ENCODE data around the gene KCTD5. TPM values are rescaled to one million over a fixed set of nuclear protein-coding genes. Genes with fewer than 3 reads are reported as not detected.

The KCTD5 gene
- total RNA-seq, 4 donors from 2014 or later = 15.1 to 31.1 (median 19.5) TPM

DNA sequence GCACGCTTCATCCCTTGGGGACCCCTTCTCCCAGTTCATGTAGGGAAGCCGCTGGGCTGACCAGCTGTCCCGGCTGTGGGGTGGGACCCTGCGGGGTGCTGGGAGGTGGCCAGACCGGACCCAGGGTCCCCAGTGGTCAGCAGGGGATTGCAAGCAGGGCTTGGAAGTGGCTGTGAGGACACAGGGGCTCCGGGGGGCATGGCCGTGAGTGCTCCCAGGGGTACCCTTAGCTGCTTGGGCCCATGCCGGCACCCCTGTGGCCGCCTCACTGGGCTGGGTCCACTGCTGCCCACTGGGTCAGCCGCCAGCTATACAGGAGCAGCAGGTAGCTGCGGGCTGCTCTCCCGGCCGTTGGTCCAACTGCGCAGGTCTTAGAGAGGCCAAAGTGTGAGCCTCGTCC, 18.9 kb downstream of the KCTD5 start:
- H3K4me1 ChIP-seq = no peaks in the 10 kb centered on the region
- no peaks in the 10 kb centered on the region for H3K27me3 ChIP-seq
- H3K4me3 ChIP-seq = no peak overlapping the region
- H3K27ac ChIP-seq = no peak overlapping the region
- no peak for ATAC-seq
- H3K36me3 ChIP-seq = peaks cover 0 to 100% of the 10 kb centered on the region in 2 donors
- no peaks in the 10 kb centered on the region for H3K9me3 ChIP-seq
- WGBS, 2 donors (ENCODE audit: low coverage in 1 of 2) = no CpG with 5 or more reads among the region's 15 CpGs
- TF ChIP-seq POLR2AphosphoS5 (IDR thresholded peaks at IDR 0.05) (no peak), EP300 (IDR thresholded peaks at IDR 0.05) (no peak), POLR2A (IDR thresholded peaks at IDR 0.05) (no peak)
- TF ChIP-seq, protein P1, sequence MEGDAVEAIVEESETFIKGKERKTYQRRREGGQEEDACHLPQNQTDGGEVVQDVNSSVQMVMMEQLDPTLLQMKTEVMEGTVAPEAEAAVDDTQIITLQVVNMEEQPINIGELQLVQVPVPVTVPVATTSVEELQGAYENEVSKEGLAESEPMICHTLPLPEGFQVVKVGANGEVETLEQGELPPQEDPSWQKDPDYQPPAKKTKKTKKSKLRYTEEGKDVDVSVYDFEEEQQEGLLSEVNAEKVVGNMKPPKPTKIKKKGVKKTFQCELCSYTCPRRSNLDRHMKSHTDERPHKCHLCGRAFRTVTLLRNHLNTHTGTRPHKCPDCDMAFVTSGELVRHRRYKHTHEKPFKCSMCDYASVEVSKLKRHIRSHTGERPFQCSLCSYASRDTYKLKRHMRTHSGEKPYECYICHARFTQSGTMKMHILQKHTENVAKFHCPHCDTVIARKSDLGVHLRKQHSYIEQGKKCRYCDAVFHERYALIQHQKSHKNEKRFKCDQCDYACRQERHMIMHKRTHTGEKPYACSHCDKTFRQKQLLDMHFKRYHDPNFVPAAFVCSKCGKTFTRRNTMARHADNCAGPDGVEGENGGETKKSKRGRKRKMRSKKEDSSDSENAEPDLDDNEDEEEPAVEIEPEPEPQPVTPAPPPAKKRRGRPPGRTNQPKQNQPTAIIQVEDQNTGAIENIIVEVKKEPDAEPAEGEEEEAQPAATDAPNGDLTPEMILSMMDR (IDR thresholded peaks at IDR 0.05) = no peak

DNA sequence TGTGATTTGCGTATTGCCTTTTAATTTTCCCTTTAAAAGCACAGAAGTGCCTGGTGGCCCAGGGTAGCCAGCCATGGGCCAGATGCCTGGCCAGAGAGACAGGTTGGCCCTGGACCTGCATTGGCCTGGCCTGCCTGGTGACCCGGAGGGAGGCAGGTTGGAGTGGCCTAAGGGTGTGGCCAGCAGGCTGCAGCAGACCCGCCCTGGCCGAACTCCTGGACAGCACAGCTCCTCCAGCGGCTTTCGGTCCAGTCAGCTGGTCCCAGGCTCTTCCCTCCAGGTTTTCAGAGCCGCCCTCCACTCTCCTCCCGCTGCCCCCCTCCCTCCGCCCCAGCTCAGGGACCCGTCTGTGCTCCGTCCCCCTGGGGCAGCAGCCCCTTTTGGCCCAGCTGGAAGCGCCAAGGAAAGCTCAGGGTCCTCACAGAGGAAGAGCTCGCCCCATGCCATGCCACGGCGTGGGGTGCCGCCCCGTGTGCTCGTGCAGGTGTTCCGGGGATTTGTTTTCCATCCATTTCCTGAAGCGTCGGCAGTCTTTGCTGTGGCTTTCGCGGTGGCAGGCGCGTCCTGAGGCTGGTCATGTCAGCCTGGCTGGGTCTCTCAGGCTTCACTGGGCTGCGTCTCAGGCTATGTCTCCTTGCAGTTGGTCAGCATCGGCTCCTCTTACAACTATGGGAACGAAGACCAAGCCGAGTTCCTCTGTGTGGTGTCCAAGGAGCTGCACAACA, 19.6 kb downstream of the KCTD5 start:
- WGBS, 2 donors (ENCODE audit: low coverage in 1 of 2) = 89% methylated on average over 10 of the region's 29 CpGs; no CpG with 5 or more reads in 1 of the 2 donors
- peaks cover 0 to 100% of the 10 kb centered on the region in 2 donors for H3K36me3 ChIP-seq

DNA sequence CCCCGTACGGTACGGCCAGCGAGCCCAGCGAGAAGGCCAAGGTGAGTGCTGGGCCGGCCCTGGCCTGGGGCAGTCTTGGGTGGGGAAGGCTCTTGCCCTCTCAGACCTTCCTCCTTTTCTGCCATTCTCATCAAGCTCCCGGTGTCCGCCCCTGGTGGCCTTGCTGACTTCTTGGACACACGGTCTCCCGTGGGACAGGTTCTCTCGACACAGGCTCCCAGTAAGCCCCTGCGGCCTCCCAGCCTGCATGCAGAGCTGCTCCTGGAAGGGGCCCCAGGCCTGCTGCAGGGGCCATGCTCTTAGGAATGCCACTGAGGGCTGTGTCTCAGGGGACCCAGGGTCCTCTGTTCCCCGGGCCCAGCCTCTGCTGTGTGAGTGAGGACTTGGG, 20.1 kb downstream of the KCTD5 start:
- Histone ChIP-seq H3K36me3 (peaks cover 0 to 100% of the 10 kb centered on the region in 2 donors), H3K27ac (no peak overlapping the region), H3K4me1 (no peaks in the 10 kb centered on the region), H3K4me3 (no peak overlapping the region), H3K27me3 (no peaks in the 10 kb centered on the region), H3K9me3 (no peaks in the 10 kb centered on the region)
- TF ChIP-seq EP300 (IDR thresholded peaks at IDR 0.05) = no peak
- no peak for TF ChIP-seq POLR2A (IDR thresholded peaks at IDR 0.05)
- no peak for TF ChIP-seq POLR2AphosphoS5 (IDR thresholded peaks at IDR 0.05)
- TF ChIP-seq, protein P1 (IDR thresholded peaks at IDR 0.05) = no peak
- no peak for ATAC-seq
- no CpG with 5 or more reads among the region's 13 CpGs for WGBS, 2 donors (ENCODE audit: low coverage in 1 of 2)

More for the DNA sequence above, 19.6 kb downstream of the KCTD5 start:
- ATAC-seq = no peak
- TF ChIP-seq, protein P1 (IDR thresholded peaks at IDR 0.05) = no peak
- TF ChIP-seq POLR2A (IDR thresholded peaks at IDR 0.05) (no peak), EP300 (IDR thresholded peaks at IDR 0.05) (no peak), POLR2AphosphoS5 (IDR thresholded peaks at IDR 0.05) (no peak)
- Histone ChIP-seq H3K4me3 (no peak overlapping the region), H3K9me3 (no peaks in the 10 kb centered on the region), H3K4me1 (no peaks in the 10 kb centered on the region), H3K27ac (no peak overlapping the region), H3K27me3 (no peaks in the 10 kb centered on the region)

DNA sequence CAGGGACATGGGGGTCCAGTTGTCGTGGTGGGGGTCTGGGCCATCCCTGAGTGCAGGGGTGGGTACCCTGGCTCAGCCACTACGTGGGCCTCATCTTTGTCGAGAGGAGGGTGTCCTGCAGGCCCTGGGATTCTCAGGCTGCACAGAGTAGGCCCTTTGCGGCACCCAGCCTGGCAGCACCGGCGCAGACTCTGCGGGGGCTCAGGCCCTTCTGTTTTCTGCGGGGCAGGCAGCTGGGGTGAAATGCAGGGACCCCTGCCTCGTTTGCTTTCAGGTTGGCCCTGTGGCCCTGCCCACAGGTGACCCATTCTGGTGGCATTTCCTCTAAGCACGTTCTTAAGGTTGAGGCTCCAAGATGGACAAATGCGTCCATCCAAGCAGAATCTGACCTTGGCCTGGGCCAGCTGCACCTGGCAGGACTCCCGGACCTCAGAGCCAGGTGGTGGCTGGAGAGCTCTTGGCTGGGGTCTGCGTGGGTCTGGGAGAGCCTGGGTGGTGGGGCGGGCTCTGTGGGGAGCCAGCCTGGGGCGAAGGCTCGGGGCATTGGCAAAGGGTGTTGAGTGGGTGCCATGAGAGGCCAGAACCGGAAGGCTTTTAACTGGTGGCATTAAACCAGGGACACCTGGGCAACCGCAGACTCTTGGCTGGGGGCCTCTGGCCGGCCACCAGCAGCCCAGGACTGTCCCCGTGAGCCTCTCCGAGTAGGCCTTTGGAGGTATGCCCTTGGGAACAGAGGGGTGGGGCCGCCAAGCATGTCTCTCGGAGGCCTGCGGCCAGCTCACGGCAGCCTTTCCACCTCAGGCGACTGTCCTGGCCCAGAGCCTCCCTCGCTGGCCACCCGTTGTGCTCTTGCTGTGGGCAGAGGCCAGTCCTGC, 20.8 kb downstream of the KCTD5 start:
- H3K4me1 ChIP-seq = no peaks in the 10 kb centered on the region
- H3K4me3 ChIP-seq = no peak overlapping the region
- 87% methylated on average over 3 of the region's 28 CpGs; no CpG with 5 or more reads in 1 of the 2 donors for WGBS, 2 donors (ENCODE audit: low coverage in 1 of 2)
- no peak overlapping the region for H3K27ac ChIP-seq
- peaks cover 0 to 100% of the 10 kb centered on the region in 2 donors for H3K36me3 ChIP-seq
- no peaks in the 10 kb centered on the region for H3K9me3 ChIP-seq
- ATAC-seq = no peak
- H3K27me3 ChIP-seq = no peaks in the 10 kb centered on the region
- TF ChIP-seq EP300 (IDR thresholded peaks at IDR 0.05) (no peak), POLR2A (IDR thresholded peaks at IDR 0.05) (no peak), POLR2AphosphoS5 (IDR thresholded peaks at IDR 0.05) (no peak)
- TF ChIP-seq, protein P1 (IDR thresholded peaks at IDR 0.05) = no peak

Measured in gastroesophageal sphincter (tissue), 4 donors.